T-helper 22 cell (primary cell): ENCODE results near the gene BTBD18.

Source experiments
- DNase-seq: peaks from one replicate; pipeline ENCODE4 v3.0.0-alpha.2; 2020; ENCODE audit warnings: low read depth

The BTBD18 gene

DNA sequence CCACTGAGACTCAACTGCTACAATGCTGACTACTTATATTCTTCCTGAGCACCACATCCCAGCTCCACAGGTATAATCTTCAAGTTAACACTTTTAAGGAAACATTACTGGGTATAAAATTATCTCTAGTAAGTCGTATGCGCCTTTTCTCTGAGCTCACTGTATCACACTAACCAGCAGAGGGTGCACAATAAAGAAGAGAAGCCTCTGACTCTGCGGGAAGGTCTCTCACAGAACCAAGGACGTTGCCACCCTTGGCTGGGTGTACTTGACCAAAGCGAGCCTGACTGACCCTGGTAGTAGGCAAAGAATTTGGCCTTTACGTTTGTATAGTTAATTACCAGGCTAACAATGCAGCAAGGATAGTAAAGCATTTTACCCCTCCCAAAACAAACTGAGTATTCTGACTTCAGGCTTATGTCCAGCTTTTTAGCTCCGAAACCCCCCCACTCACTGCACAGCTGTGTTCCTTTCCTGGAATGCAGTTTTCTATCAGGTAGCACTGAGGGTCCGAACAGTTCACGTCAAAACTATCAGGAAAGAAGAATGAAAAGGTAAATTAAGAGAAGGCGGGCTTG, at the start of gene BTBD18:
TSS of gene BTBD18 (minus strand) at position 144 of the 578 bp plus-strand sequence. CDS start 631 bp downstream, outside the sequence.
- DNase-seq, result no peak

- no peak for DNase-seq
Observed at GRCh38 chr11:57801183-57801485, 49.5 kb upstream of the BTBD18 start.

- no peak for DNase-seq
Observed at GRCh38 chr11:57800444-57801182, 49.0 kb upstream of the BTBD18 start.

- DNase-seq, result no peak
Observed at GRCh38 chr11:57798905-57799559, 47.4 kb upstream of the BTBD18 start.

DNA sequence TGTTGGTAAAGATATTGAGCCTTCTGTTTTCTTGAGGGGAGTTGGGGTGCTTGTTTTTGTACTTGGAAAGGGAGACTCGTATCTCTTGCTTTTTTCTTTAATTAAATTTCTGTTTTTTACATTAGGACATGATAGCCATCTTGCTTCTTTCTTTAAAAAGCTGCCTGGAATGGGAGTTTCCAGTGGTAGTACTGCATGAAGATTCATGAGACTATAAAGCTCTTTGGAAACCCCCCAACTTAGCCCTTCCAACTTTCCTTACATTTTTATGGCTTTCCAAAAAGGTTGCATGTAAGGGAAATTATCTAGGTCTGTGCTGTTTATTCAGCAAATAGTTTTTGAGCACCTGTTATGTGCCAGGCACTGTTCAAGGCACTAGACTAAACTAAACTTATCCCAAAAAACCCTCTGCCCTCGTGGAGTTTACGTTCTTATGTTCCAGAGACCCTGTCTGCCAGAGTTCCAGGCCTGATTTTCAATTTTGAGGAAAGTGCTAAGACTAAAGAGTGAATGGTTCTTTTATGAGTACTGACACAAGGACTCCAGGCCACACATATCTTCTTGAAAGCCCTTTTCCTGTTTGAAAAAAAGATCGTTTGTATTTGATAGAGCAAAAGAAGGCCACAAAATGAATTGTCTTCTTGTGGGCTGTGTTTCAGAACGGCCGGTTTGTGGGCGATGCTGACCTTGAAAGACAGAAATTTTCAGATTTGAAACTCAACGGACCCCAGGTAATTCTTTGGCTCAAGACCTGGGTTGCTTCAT, 41.9 kb upstream of the BTBD18 start:
- no peak for DNase-seq

DNA sequence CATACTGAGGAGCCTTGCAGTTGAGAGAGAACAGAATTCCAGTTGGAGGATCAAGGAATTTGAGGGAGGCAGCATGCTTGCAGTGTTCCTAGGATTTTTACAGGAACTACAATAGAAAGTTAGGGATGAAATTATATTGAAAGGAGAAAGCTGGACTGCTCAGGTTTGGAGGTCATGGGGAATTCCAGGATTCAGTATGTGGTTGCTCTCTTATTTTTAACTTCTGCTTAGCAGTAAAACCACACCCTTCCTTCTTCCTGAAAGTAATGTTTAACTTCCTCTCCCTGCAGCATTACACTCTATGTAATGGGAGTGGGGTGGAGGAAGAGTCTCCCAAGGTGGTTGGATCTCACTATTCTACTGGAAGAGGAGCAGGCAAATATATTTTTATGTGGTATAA, 41.3 kb upstream of the BTBD18 start:
- DNase-seq, result no peak

DNA sequence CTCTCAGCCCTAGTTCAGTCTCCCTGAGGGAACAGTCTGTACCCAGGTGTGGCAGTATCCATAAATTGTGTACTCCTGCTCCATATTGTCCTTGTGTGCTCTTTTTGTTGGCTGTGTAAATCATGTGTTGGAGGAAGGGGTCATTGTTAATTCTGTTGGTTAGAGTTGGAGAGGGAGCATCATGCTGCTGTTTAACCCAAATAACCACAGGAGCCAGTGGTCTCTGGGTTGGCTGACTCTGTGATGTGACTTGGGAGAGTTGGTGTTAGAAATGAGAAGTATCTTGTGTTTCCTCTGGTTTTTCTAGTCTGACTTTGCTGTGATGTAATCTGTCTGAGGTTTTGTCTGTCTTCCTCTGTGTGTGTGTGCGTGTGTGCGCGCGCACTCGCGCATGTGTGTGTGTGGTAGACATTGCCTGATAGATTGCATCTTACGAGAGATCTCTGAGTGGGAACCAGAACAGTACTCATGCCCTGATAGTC, 40.5 kb upstream of the BTBD18 start:
- DNase-seq, result peak; percentile 81

GRCh38 chr11:57791321-57792059, 39.9 kb upstream of the BTBD18 start:
- DNase-seq, result no peak

- no peak for DNase-seq
Observed at GRCh38 chr11:57788703-57789088, 37.1 kb upstream of the BTBD18 start.

GRCh38 chr11:57787920-57788702, 36.5 kb upstream of the BTBD18 start:
- DNase-seq, result no peak

- DNase-seq, result no peak
Observed at GRCh38 chr11:57787006-57787604, 35.5 kb upstream of the BTBD18 start.

DNA sequence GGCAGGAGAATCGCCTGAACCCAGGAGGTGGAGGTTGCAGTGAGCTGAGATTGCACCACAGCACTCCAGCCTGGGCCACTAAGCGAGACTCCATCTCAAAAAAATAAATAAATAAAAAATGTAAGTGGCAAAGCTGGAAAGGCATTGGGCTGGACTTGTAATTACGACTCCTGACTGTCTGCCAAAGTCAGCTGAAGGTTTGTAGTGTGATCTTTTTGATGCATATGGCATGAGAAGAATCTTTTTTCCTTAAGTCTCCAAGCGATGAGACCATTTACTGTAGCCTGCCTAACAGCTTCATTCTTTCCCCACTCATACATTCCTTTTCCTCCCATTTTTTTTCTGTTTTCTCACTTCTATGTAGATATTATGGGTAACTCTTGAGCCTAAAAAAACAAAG, 34.8 kb upstream of the BTBD18 start:
- no peak for DNase-seq

DNA sequence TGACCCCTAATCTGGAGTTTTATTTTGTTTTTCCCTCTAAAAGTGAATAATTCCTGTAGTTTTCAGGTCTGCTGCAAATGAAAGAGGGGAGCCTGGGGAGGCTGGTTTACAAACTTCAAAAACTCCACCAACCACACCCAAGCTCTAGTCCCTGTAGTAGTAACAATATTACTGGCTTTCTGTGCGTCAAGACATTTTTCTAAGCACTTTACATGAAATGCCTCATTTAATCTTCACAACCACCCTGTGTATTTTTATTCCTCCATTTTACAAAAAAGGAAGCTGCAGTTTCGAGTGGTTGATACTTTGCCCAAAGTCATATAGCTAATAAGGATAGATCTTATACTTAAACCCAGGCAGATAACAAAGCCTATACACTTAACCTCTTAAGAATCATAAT, 33.5 kb upstream of the BTBD18 start:
- no peak for DNase-seq

- DNase-seq, result no peak
Observed at GRCh38 chr11:57781529-57781943, 29.9 kb upstream of the BTBD18 start.

DNA sequence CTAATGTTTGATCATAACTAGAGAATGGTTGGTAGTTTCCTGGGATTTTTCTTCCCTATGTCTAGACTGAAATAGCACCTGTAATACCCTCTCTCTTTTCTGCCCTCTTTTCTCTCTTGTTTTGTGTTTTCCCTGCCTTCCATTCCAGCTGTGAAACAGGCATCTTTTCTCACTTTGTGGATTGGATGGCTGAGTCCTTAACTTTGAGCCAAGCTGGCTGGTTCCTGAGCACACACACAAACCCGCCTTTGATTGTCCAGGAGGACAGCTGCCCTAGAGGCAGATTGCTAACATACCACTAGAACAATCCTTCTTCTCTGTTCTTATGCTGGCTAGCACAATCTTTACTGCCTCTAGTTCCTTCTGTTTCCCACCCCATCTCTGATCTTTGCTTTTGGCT, 27.7 kb upstream of the BTBD18 start:
- no peak for DNase-seq

GRCh38 chr11:57778318-57779037, 26.9 kb upstream of the BTBD18 start:
- no peak for DNase-seq

DNA sequence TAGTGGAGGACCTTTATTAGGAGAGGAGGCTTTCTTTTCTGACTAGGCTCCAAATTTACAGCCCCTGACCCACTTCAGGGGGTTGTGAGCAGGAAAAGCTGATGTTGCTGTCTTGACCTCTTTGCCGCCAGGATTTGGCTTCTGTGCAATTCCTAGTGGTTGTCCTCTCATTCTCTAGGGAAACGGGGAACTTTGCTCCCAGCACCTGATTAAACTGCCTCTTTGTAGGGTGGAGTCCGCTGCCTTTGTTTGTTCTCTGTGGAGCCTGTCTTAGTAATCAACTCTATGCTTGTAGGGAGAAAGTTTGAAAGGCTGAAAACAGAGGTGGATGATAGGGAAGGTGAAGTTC, 26.3 kb upstream of the BTBD18 start:
- no peak for DNase-seq

- no peak for DNase-seq
Observed at GRCh38 chr11:57776577-57777210, 25.1 kb upstream of the BTBD18 start.

DNA sequence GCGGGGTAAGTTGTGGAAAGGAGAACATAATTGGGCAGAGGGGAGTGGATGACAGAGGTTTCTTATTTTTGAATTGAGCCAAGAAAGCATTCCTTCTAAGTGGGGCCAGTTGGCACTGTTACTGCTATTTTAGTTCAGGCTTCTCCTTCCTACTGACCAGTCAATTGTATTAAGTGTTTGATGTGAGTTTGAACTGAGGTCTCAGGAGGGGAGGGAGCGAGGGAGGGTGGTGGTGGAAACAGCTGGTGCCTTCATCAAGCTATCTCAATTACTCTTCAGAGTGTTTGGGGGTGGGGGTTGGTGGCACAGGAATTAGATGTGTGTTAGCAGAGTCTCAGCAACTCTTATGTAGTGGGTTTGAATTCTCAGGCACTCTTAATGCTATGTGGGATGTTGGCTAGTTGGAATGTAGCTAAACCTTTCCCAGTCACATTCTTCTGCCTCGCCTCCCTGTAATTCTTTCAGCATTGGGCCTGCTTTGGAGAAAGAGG, 24.5 kb upstream of the BTBD18 start:
- no peak for DNase-seq

DNA sequence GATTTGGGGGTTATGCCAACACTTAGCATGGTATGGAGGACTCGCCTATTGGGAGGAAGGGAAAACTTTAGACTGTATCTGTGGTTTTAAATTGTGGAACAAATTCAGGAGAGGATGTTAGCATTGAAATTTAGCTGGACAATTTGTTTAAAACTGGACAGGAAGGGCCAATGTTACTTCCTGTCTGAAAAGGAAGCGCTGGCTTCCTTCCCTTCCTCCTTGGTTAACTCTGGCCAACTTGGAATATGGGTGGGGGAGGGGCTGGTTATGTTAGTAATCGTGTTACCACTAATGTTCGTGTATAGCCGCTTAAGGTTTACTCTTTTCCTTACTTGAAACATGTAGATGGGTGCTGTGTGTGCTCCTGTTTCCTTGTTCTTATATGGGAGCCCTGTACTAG, 23.9 kb upstream of the BTBD18 start:
- DNase-seq, result no peak
